ENCODE measurements around the gene LAMTOR1. TPM values are rescaled to one million over a fixed set of nuclear protein-coding genes. Genes with fewer than 3 reads are reported as not detected.

LAMTOR1 gene
- total and polyA plus RNA-seq, 10 of the 15 experiments (the other 5 are each of a cell fraction or from before 2014, with no cell fraction given) = 58.8 to 141 (median 110) TPM

- no peak overlapping the region for H3K27ac ChIP-seq (ENCODE audit: control insufficient read depth, insufficient read depth)
- no peaks in the 10 kb centered on the region for H3K4me1 ChIP-seq (ENCODE audit: control insufficient read depth, insufficient read depth, low read length)
- H3K4me3 ChIP-seq = no peak overlapping the region
- SMC1A ChIA-PET (ENCODE audit: uncharacterized antibody, unreplicated experiment) = interaction anchor here (4.6 kb wide), 1 partner anchor 63 kb away, joined by 62 read pairs; no protein-coding TSS in a partner anchor
- no peaks in the 10 kb centered on the region for H3K79me2 ChIP-seq (ENCODE audit: control insufficient read depth, insufficient read depth, low read length)
- BruUV-seq (replicated peaks) = no TSS peak
- H3K36me3 ChIP-seq (ENCODE audit: control insufficient read depth in 2 of 2, insufficient read depth in 2 of 2, low read length in 1 of 2) = no peaks in the 10 kb centered on the region
- RAD21 ChIA-PET (ENCODE audit: unreplicated experiment) = interaction anchor here (4.9 kb wide), 1 partner anchor 63 kb away, joined by 30 read pairs; no protein-coding TSS in a partner anchor
- FAIRE-seq (no peak), ATAC-seq (no peak), DNase-seq (ENCODE audit: low read depth, low spot score) (no peak)
- no peak overlapping the region for H2AFZ ChIP-seq (ENCODE audit: control insufficient read depth, low read depth, low read length)
- H3K9me3 ChIP-seq (replicated peaks; ENCODE audit: control insufficient read depth, insufficient read depth, low read length) = no peaks in the 10 kb centered on the region
- 100% methylated on average over 4 of the region's 4 CpGs for WGBS (ENCODE audit: insufficient coverage, insufficient replicate concordance, low lambda C conversion rate, missing lambda C conversion rate)
- intact Hi-C loops (cut with micrococcal nuclease; ENCODE audit: unreplicated experiment) = no loop called here
- POLR2A ChIA-PET = no interaction called here
- H3K27me3 ChIP-seq (replicated peaks in 1 of 2; ENCODE audit: control insufficient read depth in 2 of 2, insufficient read depth in 2 of 2, low read length in 1 of 2) = no peaks in the 10 kb centered on the region
- TF ChIP-seq TCF7 (IDR thresholded peaks at IDR 0.05; ENCODE audit: borderline replicate concordance) (no peak), BRCA1 (IDR thresholded peaks at IDR 0.05; ENCODE audit: low read depth, low read length) (no peak), CREB1 (IDR thresholded peaks at IDR 0.05; ENCODE audit: low read depth) (no peak), CREM (IDR thresholded peaks at IDR 0.05; ENCODE audit: low read depth) (no peak)
- H3K9ac ChIP-seq (ENCODE audit: control insufficient read depth, insufficient read depth, low read length) = no peak overlapping the region
- no peak overlapping the region for H3K4me2 ChIP-seq (ENCODE audit: control insufficient read depth, insufficient read depth)
- in situ Hi-C loops (cut with MboI) = no loop called here
- no peaks in the 10 kb centered on the region for H4K20me1 ChIP-seq (ENCODE audit: control insufficient read depth, insufficient read depth)
- CTCF ChIA-PET = interaction anchor here (1.3 to 2.2 kb wide), 4 partner anchors 13 to 110 kb away, joined by 4 to 10 read pairs (median 6); no protein-coding TSS in a partner anchor
Measured at GRCh38 chr11:72088076-72088808, 14.9 kb downstream of the LAMTOR1 start.

- no peak overlapping the region for H3K27ac ChIP-seq (ENCODE audit: control insufficient read depth, insufficient read depth)
- intact Hi-C loops (cut with micrococcal nuclease; ENCODE audit: unreplicated experiment) (no loop called here), in situ Hi-C loops (cut with MboI) (no loop called here)
- H3K9me3 ChIP-seq (replicated peaks; ENCODE audit: control insufficient read depth, insufficient read depth, low read length) = no peaks in the 10 kb centered on the region
- BruUV-seq (replicated peaks) = no TSS peak
- H4K20me1 ChIP-seq (ENCODE audit: control insufficient read depth, insufficient read depth) = no peaks in the 10 kb centered on the region
- ChIA-PET CTCF (interaction anchor here (0.6 to 4.0 kb wide), 19 partner anchors 8 to 349 kb away, joined by 3 to 43 read pairs (median 5); partner anchors contain the start of gene CLPB), RAD21 (ENCODE audit: unreplicated experiment) (interaction anchor here (0.6 to 4.9 kb wide), 5 partner anchors 13 to 345 kb away, joined by 3 to 30 read pairs (median 8); no protein-coding TSS in a partner anchor), SMC1A (ENCODE audit: uncharacterized antibody, unreplicated experiment) (interaction anchor here (1.0 to 4.6 kb wide), 15 partner anchors 12 to 158 kb away, joined by 3 to 62 read pairs (median 4); partner anchors contain the start of gene ANAPC15), POLR2A (interaction anchor here (0.5 to 2.0 kb wide), 8 partner anchors 10 to 87 kb away, joined by 3 to 14 read pairs (median 6); partner anchors contain the start of gene ANAPC15)
- H3K4me2 ChIP-seq (ENCODE audit: control insufficient read depth, insufficient read depth) = no peak overlapping the region
- H2AFZ ChIP-seq (ENCODE audit: control insufficient read depth, low read depth, low read length) = no peak overlapping the region
- no peaks in the 10 kb centered on the region for H3K27me3 ChIP-seq (replicated peaks in 1 of 2; ENCODE audit: control insufficient read depth in 2 of 2, insufficient read depth in 2 of 2, low read length in 1 of 2)
- DNase-seq (ENCODE audit: low read depth, low spot score) (no peak), FAIRE-seq (no peak), ATAC-seq (no peak)
- WGBS (ENCODE audit: insufficient coverage, insufficient replicate concordance, low lambda C conversion rate, missing lambda C conversion rate) = 94% methylated on average over 3 of the region's 3 CpGs
- no peaks in the 10 kb centered on the region for H3K36me3 ChIP-seq (ENCODE audit: control insufficient read depth in 2 of 2, insufficient read depth in 2 of 2, low read length in 1 of 2)
- TF ChIP-seq REST (IDR thresholded peaks at IDR 0.05; ENCODE audit: low read depth, low read length) (no peak), USF1 (IDR thresholded peaks at IDR 0.05; ENCODE audit: borderline replicate concordance, extremely low read length, insufficient read depth, low read depth, low read length) (peak; percentile 23), MEF2A (IDR thresholded peaks at IDR 0.05; ENCODE audit: insufficient read depth, low read depth, low read length) (no peak), EZH2 (IDR thresholded peaks at IDR 0.05; ENCODE audit: borderline replicate concordance, control insufficient read depth, low read depth, low read length) (no peak), ESRRA (IDR thresholded peaks at IDR 0.05; ENCODE audit: low read length) (no peak), SP1 (IDR thresholded peaks at IDR 0.05; ENCODE audit: low read depth, low read length) (no peak)
- H3K4me3 ChIP-seq = no peak overlapping the region
- H3K4me1 ChIP-seq (ENCODE audit: control insufficient read depth, insufficient read depth, low read length) = peaks cover 10% of the 10 kb centered on the region
- no peak overlapping the region for H3K9ac ChIP-seq (ENCODE audit: control insufficient read depth, insufficient read depth, low read length)
- no peaks in the 10 kb centered on the region; the same call in 1 of the 2 replicates for H3K79me2 ChIP-seq (ENCODE audit: control insufficient read depth, insufficient read depth, low read length)
Measured at GRCh38 chr11:72085621-72086351, 17.3 kb downstream of the LAMTOR1 start.
